HepG2 (cell line): ENCODE data around the gene TOMM22. TPM values are rescaled to one million over a fixed set of nuclear protein-coding genes. Genes with fewer than 3 reads are reported as not detected.
A peak's percentile ranks its signal among the peaks of the same experiment; 100 is the strongest.

ENCODE experiments used
- GATAD1 ChIP-seq: IDR thresholded peaks from 2 replicates; pipeline ENCODE4 v1.6.1; 2016; ENCODE audit warnings: missing genetic modification reagents, missing compliant biosample characterization
- HOXA3 ChIP-seq: sonication (generic); formaldehyde crosslinking; IDR thresholded peaks from 2 replicates; pipeline ENCODE4 v1.5.0; 2020; ENCODE audit warnings: missing genetic modification reagents
- MAZ ChIP-seq, 2 experiments: sonication (generic) in 1 of 2; formaldehyde crosslinking in 1 of 2; IDR thresholded peaks; 2 replicates each; pipeline versions ENCODE4 v1.5.0 to v1.6.1; 2012 to 2020; ENCODE audit warnings: low read depth in 2 of 2, mild to moderate bottlenecking in 2 of 2, borderline replicate concordance in 1 of 2, improper control_type of control experiment in 1 of 2, low read length in 1 of 2, missing genetic modification reagents in 1 of 2, moderate library complexity in 1 of 2
- NFRKB ChIP-seq: fragments of 450-650 bp; IDR thresholded peaks from 2 replicates; pipeline ENCODE4 v1.6.1; 2017
- SMARCC2 ChIP-seq: fragments of 450-650 bp; IDR thresholded peaks from 2 replicates; pipeline ENCODE4 v1.6.1; 2017; ENCODE audit warnings: antibody characterized with exemption, mild to moderate bottlenecking
- SSRP1 ChIP-seq: IDR thresholded peaks from 2 replicates; pipeline ENCODE4 v1.6.1; 2016; ENCODE audit warnings: control low read depth
- SUZ12 ChIP-seq: fragments of 150-350 bp; IDR thresholded peaks from 2 replicates; pipeline ENCODE4 v1.6.1; 2014; ENCODE audit warnings: low read depth, low read length
- TP53 ChIP-seq: sonication (generic); formaldehyde crosslinking; conservative IDR thresholded peaks from 2 replicates; pipeline ENCODE4 v1.4.0; 2020; ENCODE audit warnings: missing genetic modification reagents
- ZNF547 ChIP-seq: sonication (generic); formaldehyde crosslinking; IDR thresholded peaks from 2 replicates; pipeline ENCODE4 v1.5.1; 2020; ENCODE audit warnings: mild to moderate bottlenecking, missing genetic modification reagents
- ZNF558 ChIP-seq: sonication (generic); formaldehyde crosslinking; IDR thresholded peaks from 2 replicates; pipeline ENCODE4 v1.9.0; 2022; ENCODE audit warnings: mild to moderate bottlenecking, missing genetic modification reagents, borderline replicate concordance
- ZNF660 ChIP-seq: sonication (generic); formaldehyde crosslinking; IDR thresholded peaks from 2 replicates; pipeline ENCODE4 v1.5.1; 2020; ENCODE audit warnings: mild to moderate bottlenecking, low read depth, missing genetic modification reagents, borderline replicate concordance
- polyA plus RNA-seq, 8 experiments: library from polyadenylated mRNA; depleted of rRNA in 3 of 8; stranded (reverse) in 7 of 8; unstranded in 1 of 8; fragments of >200 nt; fragmentation: Illumina TruSeq in 4 of 8; extraction: Trizol in 4 of 8; gene quantifications; 2 replicates each; pipeline versions ENCODE4 v1.2.1 to v1.2.3, GENCODE V29; 2011 to 2016; ENCODE audit warnings: low read depth in 4 of 8, missing spikeins in 1 of 8, mixed read lengths in 1 of 8; ENCODE audit not compliant: insufficient read depth in 1 of 8
- total RNA-seq, 5 experiments: library from RNA; depleted of rRNA; stranded (reverse); fragments of >200 nt; fragmentation: Illumina TruSeq; extraction: Trizol; gene quantifications; 2 replicates each; pipeline ENCODE4 v1.2.3, GENCODE V29; 2016; ENCODE audit warnings: low read depth in 1 of 5
- TF ChIP-seq, protein P1 (sequence below): IDR thresholded peaks from 2 replicates; pipeline ENCODE4 v1.4.0; 2020; ENCODE audit warnings: mild to moderate bottlenecking, missing genetic modification reagents
- TF ChIP-seq, protein P2 (sequence below): sonication (generic); formaldehyde crosslinking; IDR thresholded peaks from 2 replicates; pipeline ENCODE4 v1.5.1; 2020; ENCODE audit warnings: mild to moderate bottlenecking, missing genetic modification reagents
- TF ChIP-seq, protein P3 (sequence below): sonication (generic); formaldehyde crosslinking; IDR thresholded peaks from 2 replicates; pipeline ENCODE4 v1.5.0; 2020; ENCODE audit warnings: missing genetic modification reagents, mild to moderate bottlenecking, borderline replicate concordance
- TF ChIP-seq, protein P4 (sequence below): sonication (generic); formaldehyde crosslinking; IDR thresholded peaks from 2 replicates; pipeline ENCODE4 v1.4.0; 2020; ENCODE audit warnings: missing genetic modification reagents, mild to moderate bottlenecking, borderline replicate concordance
- TF ChIP-seq, protein P5 (sequence below): sonication (generic); formaldehyde crosslinking; IDR thresholded peaks from 2 replicates; pipeline ENCODE4 v1.8.0; 2022; ENCODE audit warnings: mild to moderate bottlenecking, missing genetic modification reagents, moderate library complexity
- TF ChIP-seq, protein P6 (sequence below): IDR thresholded peaks from 2 replicates; pipeline ENCODE4 v1.6.1; 2016; ENCODE audit warnings: low read depth

The TOMM22 gene
- total and polyA plus RNA-seq, 2 of the 13 experiments (the other 11 are each of a cell fraction or from before 2014, with no cell fraction given): 46.9 to 118 TPM

DNA sequence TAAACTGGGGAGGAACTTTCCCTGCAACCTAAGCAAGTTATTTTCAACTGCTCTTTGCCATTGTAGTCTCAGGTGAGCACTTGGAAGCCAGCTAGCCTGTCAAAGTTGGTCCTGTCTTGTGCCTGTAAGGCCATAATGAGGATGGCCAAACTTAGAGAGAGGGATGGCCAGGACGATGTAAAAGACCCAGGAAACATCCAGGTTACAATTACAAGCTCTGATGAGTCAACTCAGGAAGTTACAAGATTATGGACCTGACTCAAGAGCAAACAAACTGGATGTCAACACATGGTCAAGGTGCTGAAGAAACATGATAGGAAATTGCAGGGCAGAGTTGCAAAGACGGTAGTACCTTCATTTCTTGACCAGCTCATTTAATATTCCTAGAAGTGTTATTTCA is 25.6 kb downstream of the TOMM22 start (continued):
- TF ChIP-seq, protein P1, sequence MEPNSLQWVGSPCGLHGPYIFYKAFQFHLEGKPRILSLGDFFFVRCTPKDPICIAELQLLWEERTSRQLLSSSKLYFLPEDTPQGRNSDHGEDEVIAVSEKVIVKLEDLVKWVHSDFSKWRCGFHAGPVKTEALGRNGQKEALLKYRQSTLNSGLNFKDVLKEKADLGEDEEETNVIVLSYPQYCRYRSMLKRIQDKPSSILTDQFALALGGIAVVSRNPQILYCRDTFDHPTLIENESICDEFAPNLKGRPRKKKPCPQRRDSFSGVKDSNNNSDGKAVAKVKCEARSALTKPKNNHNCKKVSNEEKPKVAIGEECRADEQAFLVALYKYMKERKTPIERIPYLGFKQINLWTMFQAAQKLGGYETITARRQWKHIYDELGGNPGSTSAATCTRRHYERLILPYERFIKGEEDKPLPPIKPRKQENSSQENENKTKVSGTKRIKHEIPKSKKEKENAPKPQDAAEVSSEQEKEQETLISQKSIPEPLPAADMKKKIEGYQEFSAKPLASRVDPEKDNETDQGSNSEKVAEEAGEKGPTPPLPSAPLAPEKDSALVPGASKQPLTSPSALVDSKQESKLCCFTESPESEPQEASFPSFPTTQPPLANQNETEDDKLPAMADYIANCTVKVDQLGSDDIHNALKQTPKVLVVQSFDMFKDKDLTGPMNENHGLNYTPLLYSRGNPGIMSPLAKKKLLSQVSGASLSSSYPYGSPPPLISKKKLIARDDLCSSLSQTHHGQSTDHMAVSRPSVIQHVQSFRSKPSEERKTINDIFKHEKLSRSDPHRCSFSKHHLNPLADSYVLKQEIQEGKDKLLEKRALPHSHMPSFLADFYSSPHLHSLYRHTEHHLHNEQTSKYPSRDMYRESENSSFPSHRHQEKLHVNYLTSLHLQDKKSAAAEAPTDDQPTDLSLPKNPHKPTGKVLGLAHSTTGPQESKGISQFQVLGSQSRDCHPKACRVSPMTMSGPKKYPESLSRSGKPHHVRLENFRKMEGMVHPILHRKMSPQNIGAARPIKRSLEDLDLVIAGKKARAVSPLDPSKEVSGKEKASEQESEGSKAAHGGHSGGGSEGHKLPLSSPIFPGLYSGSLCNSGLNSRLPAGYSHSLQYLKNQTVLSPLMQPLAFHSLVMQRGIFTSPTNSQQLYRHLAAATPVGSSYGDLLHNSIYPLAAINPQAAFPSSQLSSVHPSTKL (CRISPR knock-in tag): peak; percentile 86
- TF ChIP-seq ZNF660: no peak
- no peak for TF ChIP-seq ZNF547 (CRISPR knock-in tag)
- TF ChIP-seq SMARCC2: no peak
- TF ChIP-seq HOXA3 (CRISPR knock-in tag): no peak
- no peak for TF ChIP-seq ZNF558 (CRISPR knock-in tag)
- peak; percentile 58; the same call in 1 of the 2 replicates for TF ChIP-seq GATAD1
- no peak for TF ChIP-seq MAZ (IDR thresholded peaks at IDR 0.05; ENCODE audit: borderline replicate concordance, low read depth, low read length)
- TF ChIP-seq MAZ (CRISPR knock-in tag; IDR thresholded peaks at IDR 0.05; ENCODE audit: low read depth): no peak
- no peak for TF ChIP-seq SSRP1
- TF ChIP-seq TP53 (CRISPR knock-in tag): no peak
- TF ChIP-seq, protein P2, sequence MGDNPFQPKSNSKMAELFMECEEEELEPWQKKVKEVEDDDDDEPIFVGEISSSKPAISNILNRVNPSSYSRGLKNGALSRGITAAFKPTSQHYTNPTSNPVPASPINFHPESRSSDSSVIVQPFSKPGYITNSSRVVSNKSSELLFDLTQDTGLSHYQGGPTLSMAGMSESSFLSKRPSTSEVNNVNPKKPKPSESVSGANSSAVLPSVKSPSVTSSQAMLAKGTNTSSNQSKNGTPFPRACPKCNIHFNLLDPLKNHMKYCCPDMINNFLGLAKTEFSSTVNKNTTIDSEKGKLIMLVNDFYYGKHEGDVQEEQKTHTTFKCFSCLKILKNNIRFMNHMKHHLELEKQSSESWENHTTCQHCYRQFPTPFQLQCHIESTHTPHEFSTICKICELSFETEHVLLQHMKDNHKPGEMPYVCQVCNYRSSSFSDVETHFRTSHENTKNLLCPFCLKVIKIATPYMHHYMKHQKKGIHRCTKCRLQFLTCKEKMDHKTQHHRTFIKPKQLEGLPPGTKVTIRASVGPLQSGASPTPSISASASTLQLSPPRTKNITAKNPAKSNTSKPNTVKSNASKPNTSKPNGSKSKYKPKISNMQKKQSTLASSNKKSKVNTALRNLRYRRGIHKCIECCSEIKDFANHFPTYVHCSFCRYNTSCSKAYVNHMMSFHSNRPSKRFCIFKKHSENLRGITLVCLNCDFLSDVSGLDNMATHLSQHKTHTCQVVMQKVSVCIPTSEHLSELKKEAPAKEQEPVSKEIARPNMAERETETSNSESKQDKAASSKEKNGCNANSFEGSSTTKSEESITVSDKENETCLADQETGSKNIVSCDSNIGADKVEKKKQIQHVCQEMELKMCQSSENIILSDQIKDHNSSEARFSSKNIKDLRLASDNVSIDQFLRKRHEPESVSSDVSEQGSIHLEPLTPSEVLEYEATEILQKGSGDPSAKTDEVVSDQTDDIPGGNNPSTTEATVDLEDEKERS (CRISPR knock-in tag): no peak
- no peak for TF ChIP-seq NFRKB
- TF ChIP-seq, protein P3, sequence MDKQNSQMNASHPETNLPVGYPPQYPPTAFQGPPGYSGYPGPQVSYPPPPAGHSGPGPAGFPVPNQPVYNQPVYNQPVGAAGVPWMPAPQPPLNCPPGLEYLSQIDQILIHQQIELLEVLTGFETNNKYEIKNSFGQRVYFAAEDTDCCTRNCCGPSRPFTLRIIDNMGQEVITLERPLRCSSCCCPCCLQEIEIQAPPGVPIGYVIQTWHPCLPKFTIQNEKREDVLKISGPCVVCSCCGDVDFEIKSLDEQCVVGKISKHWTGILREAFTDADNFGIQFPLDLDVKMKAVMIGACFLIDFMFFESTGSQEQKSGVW: no peak
- no peak for TF ChIP-seq SUZ12
- TF ChIP-seq, protein P4, sequence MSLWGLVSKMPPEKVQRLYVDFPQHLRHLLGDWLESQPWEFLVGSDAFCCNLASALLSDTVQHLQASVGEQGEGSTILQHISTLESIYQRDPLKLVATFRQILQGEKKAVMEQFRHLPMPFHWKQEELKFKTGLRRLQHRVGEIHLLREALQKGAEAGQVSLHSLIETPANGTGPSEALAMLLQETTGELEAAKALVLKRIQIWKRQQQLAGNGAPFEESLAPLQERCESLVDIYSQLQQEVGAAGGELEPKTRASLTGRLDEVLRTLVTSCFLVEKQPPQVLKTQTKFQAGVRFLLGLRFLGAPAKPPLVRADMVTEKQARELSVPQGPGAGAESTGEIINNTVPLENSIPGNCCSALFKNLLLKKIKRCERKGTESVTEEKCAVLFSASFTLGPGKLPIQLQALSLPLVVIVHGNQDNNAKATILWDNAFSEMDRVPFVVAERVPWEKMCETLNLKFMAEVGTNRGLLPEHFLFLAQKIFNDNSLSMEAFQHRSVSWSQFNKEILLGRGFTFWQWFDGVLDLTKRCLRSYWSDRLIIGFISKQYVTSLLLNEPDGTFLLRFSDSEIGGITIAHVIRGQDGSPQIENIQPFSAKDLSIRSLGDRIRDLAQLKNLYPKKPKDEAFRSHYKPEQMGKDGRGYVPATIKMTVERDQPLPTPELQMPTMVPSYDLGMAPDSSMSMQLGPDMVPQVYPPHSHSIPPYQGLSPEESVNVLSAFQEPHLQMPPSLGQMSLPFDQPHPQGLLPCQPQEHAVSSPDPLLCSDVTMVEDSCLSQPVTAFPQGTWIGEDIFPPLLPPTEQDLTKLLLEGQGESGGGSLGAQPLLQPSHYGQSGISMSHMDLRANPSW: no peak
- TF ChIP-seq, protein P5, sequence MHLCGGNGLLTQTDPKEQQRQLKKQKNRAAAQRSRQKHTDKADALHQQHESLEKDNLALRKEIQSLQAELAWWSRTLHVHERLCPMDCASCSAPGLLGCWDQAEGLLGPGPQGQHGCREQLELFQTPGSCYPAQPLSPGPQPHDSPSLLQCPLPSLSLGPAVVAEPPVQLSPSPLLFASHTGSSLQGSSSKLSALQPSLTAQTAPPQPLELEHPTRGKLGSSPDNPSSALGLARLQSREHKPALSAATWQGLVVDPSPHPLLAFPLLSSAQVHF (CRISPR knock-in tag): no peak
- TF ChIP-seq, protein P6, sequence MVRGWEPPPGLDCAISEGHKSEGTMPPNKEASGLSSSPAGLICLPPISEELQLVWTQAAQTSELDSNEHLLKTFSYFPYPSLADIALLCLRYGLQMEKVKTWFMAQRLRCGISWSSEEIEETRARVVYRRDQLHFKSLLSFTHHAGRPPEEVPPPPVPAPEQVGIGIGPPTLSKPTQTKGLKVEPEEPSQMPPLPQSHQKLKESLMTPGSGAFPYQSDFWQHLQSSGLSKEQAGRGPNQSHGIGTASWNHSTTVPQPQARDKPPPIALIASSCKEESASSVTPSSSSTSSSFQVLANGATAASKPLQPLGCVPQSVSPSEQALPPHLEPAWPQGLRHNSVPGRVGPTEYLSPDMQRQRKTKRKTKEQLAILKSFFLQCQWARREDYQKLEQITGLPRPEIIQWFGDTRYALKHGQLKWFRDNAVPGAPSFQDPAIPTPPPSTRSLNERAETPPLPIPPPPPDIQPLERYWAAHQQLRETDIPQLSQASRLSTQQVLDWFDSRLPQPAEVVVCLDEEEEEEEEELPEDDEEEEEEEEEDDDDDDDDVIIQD (CRISPR knock-in tag): peak; percentile 68; the same call in 1 of the 2 replicates
